Endodermal cell (in vitro differentiated cells): ENCODE measurements around the gene PHLPP1. TPM values are rescaled to one million over a fixed set of nuclear protein-coding genes. Genes with fewer than 3 reads are reported as not detected.

ENCODE experiments used
- DNase-seq: peaks from one replicate; pipeline ENCODE4 v3.0.0-alpha.2; 2017
- H3K27ac ChIP-seq: 2 replicates; pipeline ENCODE4 v1.5.1; 2013; ENCODE audit warnings: mild to moderate bottlenecking, low read depth, low read length, moderate library complexity
- H3K27me3 ChIP-seq: 2 replicates; pipeline ENCODE4 v1.6.1; 2013; ENCODE audit warnings: mild to moderate bottlenecking, low read length, moderate library complexity; ENCODE audit not compliant: insufficient read depth, control insufficient read depth, poor library complexity, severe bottlenecking
- H3K36me3 ChIP-seq: 2 replicates; pipeline ENCODE4 v1.7.0; 2013; ENCODE audit warnings: mild to moderate bottlenecking, low read length, moderate library complexity; ENCODE audit not compliant: control insufficient read depth, insufficient read depth
- H3K4me1 ChIP-seq: one replicate; pipeline ENCODE4 v1.7.0; 2013; ENCODE audit warnings: low read length; ENCODE audit not compliant: control insufficient read depth, insufficient read depth
- H3K4me3 ChIP-seq: 2 replicates; pipeline ENCODE4 v1.5.1; 2013; ENCODE audit warnings: mild to moderate bottlenecking, low read length, moderate library complexity
- H3K9ac ChIP-seq: 2 replicates; pipeline ENCODE4 v1.6.1; 2013; ENCODE audit warnings: mild to moderate bottlenecking, low read length, moderate library complexity; ENCODE audit not compliant: poor library complexity, severe bottlenecking; ENCODE audit errors: extremely low read depth
- H3K9me3 ChIP-seq: 2 replicates; pipeline ENCODE4 v1.6.1; 2013; ENCODE audit warnings: mild to moderate bottlenecking, low read length, moderate library complexity; ENCODE audit not compliant: control insufficient read depth
- H3K27ac Mint-ChIP-seq: 2 replicates; pipeline ENCODE4 v1.8.0; 2020; ENCODE audit warnings: mixed read lengths
- H3K27me3 Mint-ChIP-seq: 2 replicates; pipeline ENCODE4 v1.8.0; 2021; ENCODE audit warnings: mild to moderate bottlenecking, mixed read lengths; ENCODE audit not compliant: insufficient read depth
- H3K36me3 Mint-ChIP-seq: 2 replicates; pipeline ENCODE4 v1.8.0; 2020; ENCODE audit warnings: low read depth, mixed read lengths
- H3K4me1 Mint-ChIP-seq: 2 replicates; pipeline ENCODE4 v1.8.0; 2020; ENCODE audit warnings: mixed read lengths
- H3K4me3 Mint-ChIP-seq: 2 replicates; pipeline ENCODE4 v1.8.0; 2020; ENCODE audit warnings: mild to moderate bottlenecking, moderate library complexity, mixed read lengths
- H3K9me3 Mint-ChIP-seq: 2 replicates; pipeline ENCODE4 v1.8.0; 2020; ENCODE audit warnings: mild to moderate bottlenecking, mixed read lengths
- CTCF ChIP-seq: fragments of 200-600 bp; sonication (generic); conservative IDR thresholded peaks from 2 replicates; pipeline ENCODE4 v1.5.0; 2021; ENCODE audit warnings: antibody characterized with exemption, mild to moderate bottlenecking
- WGBS, 2 experiments: methylation state at CpG; one replicate each; pipeline versions ENCODE4 v1.1.5 to v1.1.7; 2013; ENCODE audit warnings: missing lambda C conversion rate in 2 of 2, mixed read lengths in 1 of 2; ENCODE audit not compliant: insufficient coverage in 1 of 2, insufficient read length in 1 of 2; 5-methylcytosine and 5-hydroxymethylcytosine counted together
- total RNA-seq, 2 donors: library from RNA; stranded (reverse); fragmentation: NEBNext Ultra II Directional in 1 of 2; extraction: Animal tissue kit (Norgen Biotek cat#: 25700) in 1 of 2; gene quantifications; 2 replicates in 1 of 2; 3 replicates in 1 of 2; pipeline ENCODE4 v1.2.1, GENCODE V29; 2021

The PHLPP1 gene
- total RNA-seq, 2 donors from 2014 or later, result 19.8 to 28.1 TPM

GRCh38 chr18:62914871-62915392, 199.6 kb downstream of the PHLPP1 start:
- Histone ChIP-seq H3K9ac (no peak overlapping the region), H3K36me3 (no peaks in the 10 kb centered on the region), H3K27me3 (no peaks in the 10 kb centered on the region), H3K27ac (no peak overlapping the region), H3K4me1 (no peaks in the 10 kb centered on the region), H3K9me3 (no peaks in the 10 kb centered on the region), H3K4me3 (no peak overlapping the region)
- no peak for DNase-seq
- no peak overlapping the region for H3K27ac Mint-ChIP-seq
- no peaks in the 10 kb centered on the region for H3K9me3 Mint-ChIP-seq
- peaks cover 15% of the 10 kb centered on the region for H3K36me3 Mint-ChIP-seq
- TF ChIP-seq CTCF, result no peak
- 91 to 95% methylated on average over 3 of the region's 3 CpGs for WGBS, 2 experiments
- no peaks in the 10 kb centered on the region for H3K4me1 Mint-ChIP-seq
- no peak overlapping the region for H3K4me3 Mint-ChIP-seq
- H3K27me3 Mint-ChIP-seq, result no peaks in the 10 kb centered on the region

- no peak overlapping the region for H3K4me3 Mint-ChIP-seq
- peaks cover 21% of the 10 kb centered on the region for H3K36me3 Mint-ChIP-seq
- no peak overlapping the region for H3K27ac Mint-ChIP-seq
- no peak for DNase-seq
- no peak overlapping the region for H3K9ac ChIP-seq
- no peaks in the 10 kb centered on the region for H3K9me3 ChIP-seq
- no peak overlapping the region for H3K4me3 ChIP-seq
- H3K9me3 Mint-ChIP-seq, result no peaks in the 10 kb centered on the region
- no peak overlapping the region for H3K27ac ChIP-seq
- H3K27me3 Mint-ChIP-seq, result no peaks in the 10 kb centered on the region
- TF ChIP-seq CTCF, result no peak
- no peaks in the 10 kb centered on the region for H3K27me3 ChIP-seq
- H3K4me1 ChIP-seq, result no peaks in the 10 kb centered on the region
- peaks cover 6% of the 10 kb centered on the region for H3K4me1 Mint-ChIP-seq
- no peaks in the 10 kb centered on the region for H3K36me3 ChIP-seq
These were observed 203.0 kb downstream of the PHLPP1 start for GRCh38 chr18:62918361-62918760.

- peak overlapping the region; percentile 22 for H3K27ac Mint-ChIP-seq
- Histone ChIP-seq H3K9me3 (no peaks in the 10 kb centered on the region), H3K4me1 (no peaks in the 10 kb centered on the region), H3K27ac (no peak overlapping the region), H3K9ac (no peak overlapping the region), H3K27me3 (no peaks in the 10 kb centered on the region), H3K36me3 (no peaks in the 10 kb centered on the region), H3K4me3 (no peak overlapping the region)
- DNase-seq, result no peak
- 67 to 75% methylated on average over 2 of the region's 2 CpGs for WGBS, 2 experiments
- peaks cover 21% of the 10 kb centered on the region for H3K36me3 Mint-ChIP-seq
- H3K4me3 Mint-ChIP-seq, result no peak overlapping the region
- H3K9me3 Mint-ChIP-seq, result no peaks in the 10 kb centered on the region
- H3K27me3 Mint-ChIP-seq, result no peaks in the 10 kb centered on the region
- peaks cover 6% of the 10 kb centered on the region for H3K4me1 Mint-ChIP-seq
- TF ChIP-seq CTCF, result no peak
These were observed 203.9 kb downstream of the PHLPP1 start for GRCh38 chr18:62919109-62919838.
